HepG2 (cell line): Measurements from ENCODE around the gene HLA-DOA. TPM values are rescaled to one million over a fixed set of nuclear protein-coding genes. Genes with fewer than 3 reads are reported as not detected.

ENCODE experiments used
- CBFB ChIP-seq: sonication (generic); formaldehyde crosslinking; IDR thresholded peaks from 2 replicates; pipeline ENCODE4 v1.4.0; 2020; ENCODE audit warnings: missing genetic modification reagents
- GMEB1 ChIP-seq: sonication (generic); formaldehyde crosslinking; IDR thresholded peaks from 2 replicates; pipeline ENCODE4 v1.5.1; 2020; ENCODE audit warnings: missing genetic modification reagents, mild to moderate bottlenecking, borderline replicate concordance
- HMG20B ChIP-seq: conservative IDR thresholded peaks from 2 replicates; pipeline ENCODE4 v1.6.1; 2016; ENCODE audit warnings: missing genetic modification reagents, missing compliant biosample characterization
- HNF4A ChIP-seq: sonication (generic); formaldehyde crosslinking; IDR thresholded peaks from 2 replicates; pipeline ENCODE4 v1.4.0; 2020; ENCODE audit warnings: missing genetic modification reagents
- NFE2L1 ChIP-seq: sonication (generic); formaldehyde crosslinking; IDR thresholded peaks from 2 replicates; pipeline ENCODE4 v1.4.0; 2020; ENCODE audit warnings: missing genetic modification reagents, mild to moderate bottlenecking, borderline replicate concordance
- NR2F1 ChIP-seq, 2 experiments: fragments of 450-650 bp in 1 of 2; formaldehyde crosslinking in 1 of 2; IDR thresholded peaks; 2 replicates each; pipeline versions ENCODE4 v1.5.0 to v1.6.1; 2016 to 2020; ENCODE audit warnings: mild to moderate bottlenecking in 1 of 2, missing compliant biosample characterization in 1 of 2, missing genetic modification reagents in 1 of 2, moderate library complexity in 1 of 2
- PATZ1 ChIP-seq: sonication (generic); formaldehyde crosslinking; IDR thresholded peaks from 2 replicates; pipeline ENCODE4 v1.4.0; 2020; ENCODE audit warnings: missing genetic modification reagents
- PRPF4 ChIP-seq: fragments of 200-400 bp; formaldehyde crosslinking; IDR thresholded peaks from 2 replicates; pipeline ENCODE4 v1.6.1; 2016; ENCODE audit warnings: low read length, low read depth; ENCODE audit not compliant: poor library complexity, severe bottlenecking
- REPIN1 ChIP-seq: sonication (generic); formaldehyde crosslinking; IDR thresholded peaks from 2 replicates; pipeline ENCODE4 v1.8.0; 2022; ENCODE audit warnings: missing genetic modification reagents, low read depth, mild to moderate bottlenecking, borderline replicate concordance
- RNF2 ChIP-seq: fragments of 450-650 bp; conservative IDR thresholded peaks from 2 replicates; pipeline ENCODE4 v1.6.1; 2016; ENCODE audit warnings: low read depth
- SOX6 ChIP-seq, 2 experiments: fragments of 450-650 bp in 1 of 2; sonication (generic) in 1 of 2; formaldehyde crosslinking in 1 of 2; IDR thresholded peaks; 2 replicates each; pipeline versions ENCODE4 v1.4.0 to v1.6.1; 2017 to 2020; ENCODE audit warnings: antibody characterized with exemption in 1 of 2, mild to moderate bottlenecking in 1 of 2, missing genetic modification reagents in 1 of 2
- YY1 ChIP-seq: IDR thresholded peaks from 2 replicates; pipeline ENCODE4 v1.6.1; 2011; ENCODE audit warnings: low read length, low read depth, moderate library complexity, mild to moderate bottlenecking; ENCODE audit not compliant: insufficient read depth, insufficient replicate concordance
- ZFX ChIP-seq: sonication (generic); formaldehyde crosslinking; IDR thresholded peaks from 2 replicates; pipeline ENCODE4 v1.4.0; 2020; ENCODE audit warnings: mild to moderate bottlenecking, low read depth, missing genetic modification reagents, moderate library complexity
- ZNF510 ChIP-seq: sonication (generic); formaldehyde crosslinking; IDR thresholded peaks from 2 replicates; pipeline ENCODE4 v1.4.0; 2020; ENCODE audit warnings: low read depth, mild to moderate bottlenecking, missing genetic modification reagents
- ZNF646 ChIP-seq: sonication (generic); formaldehyde crosslinking; IDR thresholded peaks from 2 replicates; pipeline ENCODE4 v1.9.0; 2021; ENCODE audit warnings: mild to moderate bottlenecking, missing genetic modification reagents
- ZNF703 ChIP-seq: sonication (generic); formaldehyde crosslinking; IDR thresholded peaks from 2 replicates; pipeline ENCODE4 v1.5.1; 2020; ENCODE audit warnings: missing genetic modification reagents, mild to moderate bottlenecking, moderate library complexity, borderline replicate concordance
- ZSCAN22 ChIP-seq: sonication (generic); formaldehyde crosslinking; IDR thresholded peaks from 2 replicates; pipeline ENCODE4 v1.4.0; 2020; ENCODE audit warnings: mild to moderate bottlenecking, missing genetic modification reagents
- polyA plus RNA-seq, 8 experiments: library from polyadenylated mRNA; depleted of rRNA in 3 of 8; stranded (reverse) in 7 of 8; unstranded in 1 of 8; fragments of >200 nt; fragmentation: Illumina TruSeq in 4 of 8; extraction: Trizol in 4 of 8; gene quantifications; 2 replicates each; pipeline versions ENCODE4 v1.2.1 to v1.2.3, GENCODE V29; 2011 to 2016; ENCODE audit warnings: low read depth in 4 of 8, missing spikeins in 1 of 8, mixed read lengths in 1 of 8; ENCODE audit not compliant: insufficient read depth in 1 of 8
- total RNA-seq, 5 experiments: library from RNA; depleted of rRNA; stranded (reverse); fragments of >200 nt; fragmentation: Illumina TruSeq; extraction: Trizol; gene quantifications; 2 replicates each; pipeline ENCODE4 v1.2.3, GENCODE V29; 2016; ENCODE audit warnings: low read depth in 1 of 5

The HLA-DOA gene
- total and polyA plus RNA-seq, 2 of the 13 experiments (the other 11 are each of a cell fraction or from before 2014, with no cell fraction given), result 0.03 to 0.09 TPM

DNA sequence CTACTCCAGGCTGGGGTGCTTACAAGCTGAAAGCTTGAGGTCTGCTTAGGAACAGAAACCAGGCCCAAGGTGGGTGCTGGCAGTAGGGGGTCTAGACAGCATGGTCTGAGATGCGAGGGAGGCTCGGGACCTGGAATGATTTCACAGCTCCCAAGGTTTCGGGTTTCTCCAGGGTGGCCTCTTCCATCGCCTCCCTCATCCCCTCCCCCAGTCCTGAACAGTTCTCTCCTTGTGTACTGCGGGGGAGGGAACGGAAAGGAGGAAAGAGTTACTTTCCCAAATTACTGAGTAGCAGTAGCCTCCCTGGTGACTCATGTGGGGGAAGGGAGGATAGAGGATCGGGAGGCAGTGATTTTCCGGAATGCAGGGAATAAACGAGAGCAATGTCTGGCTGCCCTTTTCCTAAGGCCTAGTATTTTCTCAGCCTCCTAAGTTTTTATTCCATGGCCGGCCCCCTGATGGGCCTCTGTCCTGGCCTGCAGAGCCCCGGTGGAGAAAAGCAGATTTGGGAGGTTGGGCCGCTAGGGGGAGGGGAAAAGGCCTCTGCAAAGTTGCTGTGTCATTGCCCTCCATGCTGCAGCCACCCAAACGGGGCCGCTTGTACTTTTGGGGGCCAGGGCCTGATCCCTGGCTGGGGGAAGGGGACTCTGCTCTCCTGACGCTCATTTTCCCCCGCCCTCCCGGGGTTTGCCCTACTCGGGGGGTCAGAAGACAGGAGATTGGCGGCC is 39.5 kb downstream of the HLA-DOA start (continued):
- TF ChIP-seq NFE2L1 (CRISPR knock-in tag), result peak; percentile 100
- peak; percentile 40; the same call in 1 of the 2 replicates for TF ChIP-seq HNF4A (CRISPR knock-in tag)
- peak; percentile 93 for TF ChIP-seq YY1
- peak; percentile 91 for TF ChIP-seq ZFX (CRISPR knock-in tag)
- TF ChIP-seq SOX6 (IDR thresholded peaks at IDR 0.05), result no peak
- 0 out of 2 replicates have a peak, but pooled peaks have one; percentile 40 for TF ChIP-seq SOX6 (CRISPR knock-in tag; IDR thresholded peaks at IDR 0.05)
- TF ChIP-seq NR2F1 (CRISPR knock-in tag; IDR thresholded peaks at IDR 0.05), result no peak; a peak in 1 of 4 replicates
- TF ChIP-seq ZSCAN22, result peak; percentile 53; the same call in 1 of the 2 replicates
- TF ChIP-seq HMG20B (CRISPR knock-in tag), result peak; percentile 41
- peak; percentile 24; the same call in 1 of the 2 replicates for TF ChIP-seq ZNF510 (CRISPR knock-in tag)
- TF ChIP-seq PRPF4, result peak; percentile 92
- peak; percentile 81 for TF ChIP-seq PATZ1 (CRISPR knock-in tag)
- no peak for TF ChIP-seq ZNF646 (CRISPR knock-in tag)
- TF ChIP-seq GMEB1 (CRISPR knock-in tag), result peak; percentile 26; the same call in 1 of the 2 replicates
- TF ChIP-seq ZNF703 (CRISPR knock-in tag), result peak; percentile 60; the same call in 1 of the 2 replicates
- 0 out of 2 replicates have a peak, but pooled peaks have one; percentile 33 for TF ChIP-seq CBFB (CRISPR knock-in tag)
- TF ChIP-seq RNF2, result peak; percentile 14; the same call in 1 of the 2 replicates
- peak; percentile 15; the same call in 1 of the 2 replicates for TF ChIP-seq REPIN1 (CRISPR knock-in tag)
